ENCODE results near the gene PSMD3. TPM values are rescaled to one million over a fixed set of nuclear protein-coding genes. Genes with fewer than 3 reads are reported as not detected.

The PSMD3 gene
- total RNA-seq: 127 and 134 TPM in 2 replicates

DNA sequence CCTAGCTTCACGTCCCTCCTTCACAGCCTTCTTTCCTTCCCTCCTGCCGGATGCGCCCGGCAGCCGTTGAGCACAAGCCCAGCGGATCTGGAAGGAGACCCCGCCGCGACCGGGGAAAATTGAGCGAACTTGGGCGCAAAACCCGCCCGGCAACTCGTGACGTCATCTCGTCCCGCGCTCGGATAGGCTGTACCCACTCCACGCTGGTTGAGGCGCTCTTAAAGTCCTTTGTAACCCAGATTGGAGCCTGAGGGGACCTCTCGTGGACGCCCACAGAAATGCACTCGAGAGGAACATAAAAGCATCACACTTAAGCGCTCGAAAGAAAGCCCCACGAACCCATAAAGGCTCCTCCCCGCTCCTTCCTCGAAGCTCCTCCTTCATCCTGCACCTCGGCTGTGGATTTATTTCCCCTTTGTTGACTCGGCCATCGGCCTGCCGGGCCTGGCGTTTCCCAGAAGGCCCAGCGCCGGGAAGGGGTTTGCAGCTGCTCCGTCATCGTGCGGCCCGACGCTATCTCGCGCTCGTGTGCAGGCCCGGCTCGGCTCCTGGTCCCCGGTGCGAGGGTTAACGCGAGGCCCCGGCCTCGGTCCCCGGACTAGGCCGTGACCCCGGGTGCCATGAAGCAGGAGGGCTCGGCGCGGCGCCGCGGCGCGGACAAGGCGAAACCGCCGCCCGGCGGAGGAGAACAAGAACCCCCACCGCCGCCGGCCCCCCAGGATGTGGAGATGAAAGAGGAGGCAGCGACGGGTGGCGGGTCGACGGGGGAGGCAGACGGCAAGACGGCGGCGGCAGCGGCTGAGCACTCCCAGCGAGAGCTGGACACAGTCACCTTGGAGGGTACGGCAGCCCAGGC lies at the start of gene PSMD3:
TSS of gene PSMD3 (plus strand) at position 457 of the 856 bp plus-strand sequence. CDS start at position 621, 164 bp downstream.

GRCh38 chr17:39962642-39963220 lies 17.9 kb upstream of the PSMD3 start, which contains the start of gene GSDMA:
TSS of gene GSDMA (plus strand) at chr17:39963004. CDS start at chr17:39965688, 2,684 bp downstream.

GRCh38 chr17:40015005-40015997 lies 34.7 kb downstream of the PSMD3 start, which contains the start of gene CSF3:
TSS of gene CSF3 (plus strand) at chr17:40015440. CDS start at chr17:40015475, 35 bp downstream.

Other genes with a start within 250 kb of the PSMD3 start
- gene GRB7, start 242.9 kb upstream of the PSMD3 start, total RNA-seq: 0.08 and 0.91 TPM in 2 replicates
- gene IKZF3, start 116.5 kb upstream of the PSMD3 start, total RNA-seq: not detected in 2 replicates
- not detected in 2 replicates for gene ZPBP2, start 112.6 kb upstream of the PSMD3 start, total RNA-seq
- 0.26 and 11.5 TPM in 2 replicates for gene GSDMB, start 62.2 kb upstream of the PSMD3 start, total RNA-seq
- 36.6 and 46.4 TPM in 2 replicates for gene ORMDL3, start 53.2 kb upstream of the PSMD3 start, total RNA-seq
- gene LRRC3C, start 53.1 kb upstream of the PSMD3 start, total RNA-seq: not detected in 2 replicates
- not detected in 2 replicates for gene GSDMA, start 17.8 kb upstream of the PSMD3 start, total RNA-seq
- 1.5 and 76.0 TPM in 2 replicates for gene CSF3, start 34.6 kb downstream of the PSMD3 start, total RNA-seq
- 58.9 and 71.0 TPM in 2 replicates for gene MED24, start 73.6 kb downstream of the PSMD3 start, total RNA-seq
- gene THRA, start 82.2 kb downstream of the PSMD3 start, total RNA-seq: 17.8 and 48.1 TPM in 2 replicates
- 2.8 and 3.7 TPM in 2 replicates for gene NR1D1, start 119.8 kb downstream of the PSMD3 start, total RNA-seq
- gene MSL1, start 141.2 kb downstream of the PSMD3 start, total RNA-seq: 37.1 and 90.2 TPM in 2 replicates
- 29.6 and 36.1 TPM in 2 replicates for gene CASC3, start 159.7 kb downstream of the PSMD3 start, total RNA-seq
- gene RAPGEFL1, start 196.7 kb downstream of the PSMD3 start, total RNA-seq: 2.6 and 4.9 TPM in 2 replicates
- 9.1 and 11.1 TPM in 2 replicates for gene WIPF2, start 238.5 kb downstream of the PSMD3 start, total RNA-seq

All from epithelial cell of alveolus of lung (primary cell).